Upper lobe of right lung (tissue), 1 donor: ENCODE results near the gene TRAF7. TPM values are rescaled to one million over a fixed set of nuclear protein-coding genes. Genes with fewer than 3 reads are reported as not detected.

ENCODE experiments used
- ATAC-seq: fragments of 200-7000 bp; cut with Tn5 transposase; one replicate; pipeline ENCODE4 v1.9.1; 2020; ENCODE audit warnings: mild to moderate bottlenecking, moderate library complexity
- DNase-seq: peaks from one replicate; pipeline ENCODE4 v3.0.0-alpha.2; 2020
- H3K27ac ChIP-seq: fragments of 200-600 bp; one replicate; pipeline ENCODE4 v1.8.0; 2022
- H3K27me3 ChIP-seq: fragments of 200-600 bp; one replicate; pipeline ENCODE4 v1.8.0; 2022; ENCODE audit warnings: mild to moderate bottlenecking
- H3K36me3 ChIP-seq: fragments of 200-600 bp; one replicate; pipeline ENCODE4 v1.8.0; 2022
- H3K4me1 ChIP-seq: fragments of 200-600 bp; one replicate; pipeline ENCODE4 v1.8.0; 2022
- H3K4me3 ChIP-seq: fragments of 200-600 bp; one replicate; pipeline ENCODE4 v1.8.0; 2022; ENCODE audit warnings: mild to moderate bottlenecking
- H3K9me3 ChIP-seq: fragments of 200-600 bp; one replicate; pipeline ENCODE4 v1.8.0; 2022
- CTCF ChIP-seq: fragments of 200-600 bp; IDR thresholded peaks from one replicate; pipeline ENCODE4 v1.8.0; 2022; ENCODE audit warnings: antibody characterized with exemption
- intact Hi-C: fragments of 100-400 bp; cut with DNase I; formaldehyde crosslinking; loops from one replicate; pipeline ENCODE4 v1.11.0; 2022
- total RNA-seq: library from RNA; stranded (reverse); fragmentation: NEBNext Ultra II Directional; extraction: Animal tissue kit (Norgen Biotek cat#: 25700); gene quantifications from one replicate; pipeline ENCODE4 v1.2.1, GENCODE V29; 2021
- donor health status: DM: no; HTN: yes; CAD: no; lungs with severe emphysema.

Gene TRAF7
- total RNA-seq, 1 donor from 2014 or later, result 64.3 TPM

DNA sequence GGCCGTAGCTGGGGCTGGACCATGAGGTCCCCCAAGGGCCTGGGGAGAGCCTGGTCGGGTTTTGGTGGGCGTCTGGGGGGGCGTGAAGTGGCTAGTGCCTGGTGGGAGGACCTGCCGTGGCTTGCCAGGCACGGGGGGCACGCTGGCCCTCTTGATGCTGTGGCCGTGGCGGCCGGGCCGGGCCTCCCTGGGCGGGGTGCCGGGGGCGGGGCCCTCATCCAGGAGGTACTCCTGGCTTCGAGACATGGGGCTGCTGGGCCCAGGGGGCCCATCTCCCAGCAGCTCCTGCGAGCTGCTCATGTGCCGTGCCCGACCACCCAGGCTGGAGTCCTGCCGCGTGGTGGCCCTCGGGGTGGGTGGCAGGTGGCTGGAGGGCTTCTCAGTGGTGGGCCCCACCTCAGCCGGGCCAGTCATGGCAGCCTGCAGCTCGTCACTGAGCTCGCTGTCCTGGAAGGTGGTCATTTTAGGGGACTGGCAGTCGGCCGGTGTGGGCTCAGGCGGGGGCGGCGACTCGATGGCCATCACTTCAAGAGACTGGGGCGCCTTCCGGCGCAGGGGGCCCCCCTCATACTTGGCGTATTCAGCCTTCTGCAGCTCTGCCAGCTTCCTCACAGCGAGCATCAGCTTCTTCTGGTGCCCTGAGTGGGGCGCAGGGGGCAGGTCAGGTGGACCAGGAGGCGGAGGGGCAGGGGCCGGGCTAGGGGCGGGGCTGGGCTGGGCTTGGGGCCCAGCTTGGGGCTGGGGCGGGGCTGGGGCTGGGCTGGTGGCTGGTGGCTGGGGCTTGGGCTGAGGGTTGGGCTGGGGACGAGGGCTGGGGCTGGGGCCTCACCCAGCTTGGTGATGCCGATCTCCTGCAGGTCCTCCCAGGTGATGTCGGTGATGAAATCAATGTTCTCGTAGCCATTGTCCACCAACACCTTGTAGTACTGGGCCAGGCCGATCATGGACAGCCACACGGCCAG is 25.7 kb downstream of the TRAF7 start:
- H3K36me3 ChIP-seq, result peaks cover 4% of the 10 kb centered on the region
- no peak overlapping the region for H3K4me3 ChIP-seq
- H3K9me3 ChIP-seq, result no peaks in the 10 kb centered on the region
- no peak for TF ChIP-seq CTCF
- DNase-seq, result no peak
- no peak overlapping the region for H3K27ac ChIP-seq
- intact Hi-C loops, result no loop called here
- no peaks in the 10 kb centered on the region for H3K4me1 ChIP-seq
- H3K27me3 ChIP-seq, result no peaks in the 10 kb centered on the region
- ATAC-seq, result no peak

DNA sequence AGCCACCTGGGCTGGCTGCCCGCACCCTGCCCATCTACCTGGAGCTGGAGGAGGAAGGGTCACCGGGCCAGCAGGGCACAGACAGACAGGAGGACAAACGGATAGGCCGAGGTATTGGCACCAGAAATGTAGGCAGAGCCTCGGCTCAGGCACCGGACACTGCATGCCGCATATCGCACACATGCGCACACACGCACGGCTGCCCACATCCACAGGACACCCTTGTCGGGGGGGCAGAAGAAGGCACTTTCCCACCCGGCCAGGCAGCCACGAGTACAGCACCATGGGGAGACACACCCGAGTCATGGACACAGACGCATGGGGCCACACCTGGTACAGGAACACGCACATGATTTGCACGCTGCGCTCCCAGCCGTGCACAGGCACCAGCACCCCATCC is 26.4 kb downstream of the TRAF7 start:
- Histone ChIP-seq H3K36me3 (no peaks in the 10 kb centered on the region), H3K27me3 (no peaks in the 10 kb centered on the region), H3K27ac (no peak overlapping the region), H3K4me3 (no peak overlapping the region), H3K9me3 (no peaks in the 10 kb centered on the region), H3K4me1 (no peaks in the 10 kb centered on the region)
- TF ChIP-seq CTCF, result no peak
- intact Hi-C loops, result no loop called here
- DNase-seq (no peak), ATAC-seq (no peak)

DNA sequence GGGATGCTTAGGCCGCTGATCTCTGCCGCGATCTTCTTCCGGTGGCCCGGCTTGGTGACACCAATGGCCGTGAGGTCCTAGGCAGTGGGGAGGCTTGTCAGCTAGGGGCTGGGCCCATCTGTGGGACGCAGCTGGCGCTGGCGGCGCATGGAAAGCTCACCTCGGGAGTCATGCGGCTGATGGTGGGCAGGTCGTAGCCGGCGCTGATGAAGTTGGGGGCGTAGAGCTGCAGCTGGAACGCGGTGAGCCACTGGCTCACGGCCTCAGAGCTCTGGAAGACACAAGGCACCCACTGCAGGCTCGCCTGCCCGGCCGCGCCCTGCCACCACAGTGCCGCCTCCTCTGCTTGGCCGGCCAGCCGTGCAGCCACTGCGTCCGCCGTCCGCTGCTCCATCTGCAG is 28.1 kb downstream of the TRAF7 start:
- intact Hi-C loops, result no loop called here
- H3K27ac ChIP-seq, result no peak overlapping the region
- H3K4me1 ChIP-seq, result no peaks in the 10 kb centered on the region
- DNase-seq, result no peak
- no peak overlapping the region for H3K4me3 ChIP-seq
- no peaks in the 10 kb centered on the region for H3K9me3 ChIP-seq
- H3K27me3 ChIP-seq, result no peaks in the 10 kb centered on the region
- ATAC-seq, result no peak
- no peaks in the 10 kb centered on the region for H3K36me3 ChIP-seq
- no peak for TF ChIP-seq CTCF

DNA sequence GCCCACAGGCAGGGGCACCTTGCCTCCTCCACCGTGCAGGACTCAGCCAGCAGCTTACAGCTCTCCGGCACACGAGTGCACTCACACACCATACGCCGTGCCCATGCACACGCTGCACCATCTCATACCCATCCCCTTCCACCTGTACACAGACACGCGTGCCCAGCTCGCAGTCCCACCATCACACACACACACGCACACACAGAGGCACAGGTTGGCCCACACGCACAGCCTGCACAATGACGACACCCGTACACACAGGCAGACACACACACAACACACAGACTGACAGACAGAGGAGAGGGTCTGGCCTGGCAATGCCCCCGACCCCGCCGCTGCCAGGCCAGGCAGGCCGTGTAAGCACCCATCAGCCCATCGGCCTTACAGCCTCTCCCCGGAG is 28.8 kb downstream of the TRAF7 start:
- no peak for TF ChIP-seq CTCF
- H3K27ac ChIP-seq, result no peak overlapping the region
- no peak overlapping the region for H3K4me3 ChIP-seq
- H3K9me3 ChIP-seq, result no peaks in the 10 kb centered on the region
- DNase-seq (no peak), ATAC-seq (no peak)
- intact Hi-C loops, result no loop called here
- no peaks in the 10 kb centered on the region for H3K27me3 ChIP-seq
- no peaks in the 10 kb centered on the region for H3K36me3 ChIP-seq
- H3K4me1 ChIP-seq, result no peaks in the 10 kb centered on the region

DNA sequence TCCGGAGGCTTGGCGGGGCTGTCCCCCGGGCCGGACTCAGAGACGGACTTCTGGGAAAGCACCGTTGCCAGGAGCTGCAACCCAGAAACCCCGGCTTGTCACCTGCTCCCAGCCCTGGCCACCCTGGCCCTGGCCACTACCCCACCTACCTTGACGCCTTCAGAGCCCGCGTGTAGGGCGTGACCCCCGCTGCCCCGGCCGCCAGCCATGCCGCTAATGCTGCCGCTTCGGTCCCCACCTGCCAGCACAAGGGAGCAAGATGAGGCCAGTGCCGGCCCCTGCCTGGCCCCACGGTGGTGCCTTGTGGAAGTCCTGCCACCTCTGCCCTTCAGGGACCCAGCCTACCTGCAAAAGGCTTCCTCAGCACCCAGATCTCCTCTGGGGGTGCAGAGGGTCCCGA is 29.4 kb downstream of the TRAF7 start:
- TF ChIP-seq CTCF, result no peak
- DNase-seq, result no peak
- H3K4me3 ChIP-seq, result no peak overlapping the region
- intact Hi-C loops, result no loop called here
- ATAC-seq, result no peak
- H3K36me3 ChIP-seq, result no peaks in the 10 kb centered on the region
- H3K27me3 ChIP-seq, result no peaks in the 10 kb centered on the region
- H3K9me3 ChIP-seq, result no peaks in the 10 kb centered on the region
- H3K27ac ChIP-seq, result no peak overlapping the region
- no peaks in the 10 kb centered on the region for H3K4me1 ChIP-seq
